Measurements from ENCODE around the gene ETFA.

DNA sequence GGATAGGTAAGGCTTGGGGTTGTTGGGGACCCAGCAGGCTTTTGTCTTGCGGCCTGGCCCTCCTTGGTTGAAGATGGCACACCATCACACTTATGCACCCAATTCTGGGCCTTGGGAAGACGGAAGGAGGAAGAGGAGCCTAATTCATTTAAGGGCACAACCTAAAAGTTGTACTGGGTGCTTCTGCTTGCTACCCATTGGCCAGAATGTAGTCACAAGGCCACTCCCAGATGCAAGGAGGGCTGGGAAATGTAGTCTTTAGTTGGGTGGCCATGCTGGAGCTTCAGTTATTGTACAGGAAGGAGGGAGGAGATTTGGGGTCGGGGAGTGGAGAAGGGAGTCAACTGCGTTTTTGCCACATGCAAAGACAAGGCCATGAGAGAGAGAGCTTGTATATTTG lies 142.3 kb downstream of the ETFA start:
- TF ChIP-seq BHLHE40 (IDR thresholded peaks at IDR 0.05; ENCODE audit: low read length), result no peak
- TF ChIP-seq SRF (CRISPR knock-in tag; IDR thresholded peaks at IDR 0.05), result no peak
- no peak for TF ChIP-seq ZNF584 (CRISPR knock-in tag; IDR thresholded peaks at IDR 0.05; ENCODE audit: low read depth)
- TF ChIP-seq BMI1 (IDR thresholded peaks at IDR 0.05; ENCODE audit: low read length), result no peak
- TF ChIP-seq PHF8 (IDR thresholded peaks at IDR 0.05; ENCODE audit: borderline replicate concordance, low read length), result no peak
- no peak for TF ChIP-seq GABPA (tag; conservative IDR thresholded peaks at IDR 0.05; ENCODE audit: low read depth)
- peak; percentile 85 for TF ChIP-seq ZNF143 (CRISPR knock-in tag; IDR thresholded peaks at IDR 0.05)
- TF ChIP-seq, protein P1, sequence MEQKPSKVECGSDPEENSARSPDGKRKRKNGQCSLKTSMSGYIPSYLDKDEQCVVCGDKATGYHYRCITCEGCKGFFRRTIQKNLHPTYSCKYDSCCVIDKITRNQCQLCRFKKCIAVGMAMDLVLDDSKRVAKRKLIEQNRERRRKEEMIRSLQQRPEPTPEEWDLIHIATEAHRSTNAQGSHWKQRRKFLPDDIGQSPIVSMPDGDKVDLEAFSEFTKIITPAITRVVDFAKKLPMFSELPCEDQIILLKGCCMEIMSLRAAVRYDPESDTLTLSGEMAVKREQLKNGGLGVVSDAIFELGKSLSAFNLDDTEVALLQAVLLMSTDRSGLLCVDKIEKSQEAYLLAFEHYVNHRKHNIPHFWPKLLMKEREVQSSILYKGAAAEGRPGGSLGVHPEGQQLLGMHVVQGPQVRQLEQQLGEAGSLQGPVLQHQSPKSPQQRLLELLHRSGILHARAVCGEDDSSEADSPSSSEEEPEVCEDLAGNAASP (IDR thresholded peaks at IDR 0.05), result no peak
- no peak for TF ChIP-seq STAT5B (CRISPR knock-in tag; IDR thresholded peaks at IDR 0.05)
- TF ChIP-seq, protein P2, sequence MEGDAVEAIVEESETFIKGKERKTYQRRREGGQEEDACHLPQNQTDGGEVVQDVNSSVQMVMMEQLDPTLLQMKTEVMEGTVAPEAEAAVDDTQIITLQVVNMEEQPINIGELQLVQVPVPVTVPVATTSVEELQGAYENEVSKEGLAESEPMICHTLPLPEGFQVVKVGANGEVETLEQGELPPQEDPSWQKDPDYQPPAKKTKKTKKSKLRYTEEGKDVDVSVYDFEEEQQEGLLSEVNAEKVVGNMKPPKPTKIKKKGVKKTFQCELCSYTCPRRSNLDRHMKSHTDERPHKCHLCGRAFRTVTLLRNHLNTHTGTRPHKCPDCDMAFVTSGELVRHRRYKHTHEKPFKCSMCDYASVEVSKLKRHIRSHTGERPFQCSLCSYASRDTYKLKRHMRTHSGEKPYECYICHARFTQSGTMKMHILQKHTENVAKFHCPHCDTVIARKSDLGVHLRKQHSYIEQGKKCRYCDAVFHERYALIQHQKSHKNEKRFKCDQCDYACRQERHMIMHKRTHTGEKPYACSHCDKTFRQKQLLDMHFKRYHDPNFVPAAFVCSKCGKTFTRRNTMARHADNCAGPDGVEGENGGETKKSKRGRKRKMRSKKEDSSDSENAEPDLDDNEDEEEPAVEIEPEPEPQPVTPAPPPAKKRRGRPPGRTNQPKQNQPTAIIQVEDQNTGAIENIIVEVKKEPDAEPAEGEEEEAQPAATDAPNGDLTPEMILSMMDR (IDR thresholded peaks at IDR 0.05 in 2 of 3, conservative IDR thresholded peaks at IDR 0.05 in 1 of 3; ENCODE audit: insufficient read depth in 2 of 3, low read depth in 1 of 3, low read length in 3 of 3), result no peak
- TF ChIP-seq FOXA1 (IDR thresholded peaks at IDR 0.05; ENCODE audit: borderline replicate concordance), result no peak
- TF ChIP-seq POLR2AphosphoS5 (IDR thresholded peaks at IDR 0.05; ENCODE audit: control insufficient read depth, insufficient read depth, low read depth, low read length), result no peak
- TF ChIP-seq MYC (IDR thresholded peaks at IDR 0.05; ENCODE audit: low read depth, low read length), result no peak
- TF ChIP-seq MYC (CRISPR knock-in tag; IDR thresholded peaks at IDR 0.05; ENCODE audit: borderline replicate concordance, low read depth), result no peak
- no peak for TF ChIP-seq CEBPB (tag; IDR thresholded peaks at IDR 0.05)
